Mesothelial cell of epicardium (in vitro differentiated cells): ENCODE measurements around the gene PRPF6. TPM values are rescaled to one million over a fixed set of nuclear protein-coding genes. Genes with fewer than 3 reads are reported as not detected.

Experiments
- DNase-seq, 2 experiments: peaks; one replicate each; pipeline ENCODE4 v3.0.0; 2021; ENCODE audit warnings: low spot score in 2 of 2; ENCODE audit not compliant: unreplicated experiment in 2 of 2
- H3K27ac Mint-ChIP-seq: 2 replicates; pipeline ENCODE4 v1.8.0; 2021; ENCODE audit warnings: mixed read lengths
- H3K27me3 Mint-ChIP-seq: 2 replicates; pipeline ENCODE4 v1.8.0; 2021; ENCODE audit warnings: low read depth, mixed read lengths
- H3K36me3 Mint-ChIP-seq: 2 replicates; pipeline ENCODE4 v1.8.0; 2021; ENCODE audit warnings: mixed read lengths
- H3K4me1 Mint-ChIP-seq: 2 replicates; pipeline ENCODE4 v1.8.0; 2021; ENCODE audit warnings: mixed read lengths
- H3K4me3 Mint-ChIP-seq: 2 replicates; pipeline ENCODE4 v1.8.0; 2021; ENCODE audit warnings: mild to moderate bottlenecking, moderate library complexity, mixed read lengths
- H3K9me3 Mint-ChIP-seq: 2 replicates; pipeline ENCODE4 v1.8.0; 2021; ENCODE audit warnings: mixed read lengths
- total RNA-seq: library from RNA; stranded (reverse); gene quantifications from 3 replicates; pipeline ENCODE4 v1.2.1, GENCODE V29; 2021
- TF ChIP-seq, protein P1 (sequence below): fragments of 200-600 bp; sonication (generic); IDR thresholded peaks from one replicate; pipeline ENCODE4 v1.5.0; 2021; ENCODE audit warnings: antibody characterized with exemption; ENCODE audit not compliant: unreplicated experiment

Gene PRPF6
- total RNA-seq, 1 donor from 2014 or later = 65.9 TPM

DNA sequence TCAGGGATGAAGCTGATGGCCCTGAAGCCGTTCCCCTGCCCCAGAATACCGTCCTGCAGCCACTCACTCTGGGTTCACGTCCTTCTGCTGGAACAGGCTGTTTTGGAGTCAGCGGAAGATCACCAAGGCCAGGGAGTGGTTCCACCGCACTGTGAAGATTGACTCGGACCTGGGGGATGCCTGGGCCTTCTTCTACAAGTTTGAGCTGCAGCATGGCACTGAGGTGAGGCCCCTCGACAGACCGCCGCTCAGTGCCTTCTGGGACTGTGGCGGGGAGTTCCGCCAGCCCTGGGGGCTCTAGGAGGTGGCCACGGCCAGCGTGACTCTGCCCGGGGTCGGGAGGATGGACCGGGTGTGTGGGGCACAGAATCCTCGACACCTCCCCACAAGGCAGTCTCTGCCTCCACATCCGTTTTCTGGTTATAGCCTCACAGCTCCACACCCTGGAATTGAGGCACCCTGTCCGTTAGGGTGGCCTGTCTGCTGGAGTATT, 50.9 kb downstream of the PRPF6 start:
- no peak for DNase-seq
- Mint-ChIP-seq H3K27ac (no peak overlapping the region), H3K9me3 (no peaks in the 10 kb centered on the region), H3K4me1 (no peaks in the 10 kb centered on the region), H3K4me3 (no peak overlapping the region), H3K36me3 (peaks cover 19% of the 10 kb centered on the region), H3K27me3 (peaks cover 6% of the 10 kb centered on the region)
- TF ChIP-seq, protein P1, sequence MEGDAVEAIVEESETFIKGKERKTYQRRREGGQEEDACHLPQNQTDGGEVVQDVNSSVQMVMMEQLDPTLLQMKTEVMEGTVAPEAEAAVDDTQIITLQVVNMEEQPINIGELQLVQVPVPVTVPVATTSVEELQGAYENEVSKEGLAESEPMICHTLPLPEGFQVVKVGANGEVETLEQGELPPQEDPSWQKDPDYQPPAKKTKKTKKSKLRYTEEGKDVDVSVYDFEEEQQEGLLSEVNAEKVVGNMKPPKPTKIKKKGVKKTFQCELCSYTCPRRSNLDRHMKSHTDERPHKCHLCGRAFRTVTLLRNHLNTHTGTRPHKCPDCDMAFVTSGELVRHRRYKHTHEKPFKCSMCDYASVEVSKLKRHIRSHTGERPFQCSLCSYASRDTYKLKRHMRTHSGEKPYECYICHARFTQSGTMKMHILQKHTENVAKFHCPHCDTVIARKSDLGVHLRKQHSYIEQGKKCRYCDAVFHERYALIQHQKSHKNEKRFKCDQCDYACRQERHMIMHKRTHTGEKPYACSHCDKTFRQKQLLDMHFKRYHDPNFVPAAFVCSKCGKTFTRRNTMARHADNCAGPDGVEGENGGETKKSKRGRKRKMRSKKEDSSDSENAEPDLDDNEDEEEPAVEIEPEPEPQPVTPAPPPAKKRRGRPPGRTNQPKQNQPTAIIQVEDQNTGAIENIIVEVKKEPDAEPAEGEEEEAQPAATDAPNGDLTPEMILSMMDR = no peak

GRCh38 chr20:64032706-64033624, 52.0 kb downstream of the PRPF6 start:
- Mint-ChIP-seq H3K4me3 (no peak overlapping the region), H3K27ac (no peak overlapping the region), H3K36me3 (peaks cover 15% of the 10 kb centered on the region), H3K27me3 (peaks cover 17% of the 10 kb centered on the region), H3K4me1 (peaks cover 2% of the 10 kb centered on the region), H3K9me3 (no peaks in the 10 kb centered on the region)
- TF ChIP-seq, protein P1 = no peak
- DNase-seq = no peak

- Mint-ChIP-seq H3K4me1 (peaks cover 2% of the 10 kb centered on the region), H3K27me3 (peaks cover 18% of the 10 kb centered on the region), H3K4me3 (no peak overlapping the region), H3K36me3 (peaks cover 11% of the 10 kb centered on the region), H3K27ac (no peak overlapping the region), H3K9me3 (no peaks in the 10 kb centered on the region)
- TF ChIP-seq, protein P1 = no peak
- no peak for DNase-seq
Observed at GRCh38 chr20:64033981-64034493, 53.1 kb downstream of the PRPF6 start.

- no peak overlapping the region for H3K4me3 Mint-ChIP-seq
- no peaks in the 10 kb centered on the region for H3K9me3 Mint-ChIP-seq
- H3K4me1 Mint-ChIP-seq = peaks cover 8% of the 10 kb centered on the region
- peaks cover 8% of the 10 kb centered on the region for H3K36me3 Mint-ChIP-seq
- H3K27ac Mint-ChIP-seq = no peak overlapping the region
- TF ChIP-seq, protein P1 = no peak
- H3K27me3 Mint-ChIP-seq = peaks cover 30% of the 10 kb centered on the region
- DNase-seq = no peak
Observed at GRCh38 chr20:64035066-64035932, 54.4 kb downstream of the PRPF6 start.

DNA sequence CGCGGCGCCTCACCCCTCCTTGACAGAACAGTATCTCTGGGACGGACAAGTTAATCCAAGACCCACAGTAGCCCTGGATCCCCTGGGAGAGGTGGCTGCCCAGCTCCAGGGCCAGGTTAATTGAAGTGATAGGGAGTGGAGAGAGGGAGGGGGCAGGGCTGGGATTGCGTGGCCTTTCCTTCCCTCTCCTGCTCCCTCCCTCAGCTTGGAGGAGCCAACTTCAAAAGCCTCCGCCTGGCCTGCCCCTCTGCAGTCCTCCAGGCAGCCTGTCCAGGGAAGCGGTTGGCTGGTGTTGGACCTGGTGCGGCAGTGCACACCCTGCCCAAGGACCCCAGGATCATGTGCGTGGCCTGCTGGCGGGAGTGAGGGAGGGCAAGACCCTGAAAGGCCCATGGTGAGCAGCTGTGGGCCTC, 55.0 kb downstream of the PRPF6 start, which contains the start of gene C20orf204:
TSS of gene C20orf204 (plus strand) at position 250 of the 413 bp plus-strand sequence. CDS start at position 392, 142 bp downstream.
- H3K36me3 Mint-ChIP-seq = peaks cover 4% of the 10 kb centered on the region
- peaks cover 37% of the 10 kb centered on the region for H3K27me3 Mint-ChIP-seq
- TF ChIP-seq, protein P1 = no peak
- peaks cover 8% of the 10 kb centered on the region for H3K4me1 Mint-ChIP-seq
- no peak within 1 kb of the TSS for H3K4me3 Mint-ChIP-seq
- DNase-seq = no peak
- H3K27ac Mint-ChIP-seq = no peak within 1 kb of the TSS
- H3K9me3 Mint-ChIP-seq = no peaks in the 10 kb centered on the region
